ENCODE results near the gene SH3BGR. TPM values are rescaled to one million over a fixed set of nuclear protein-coding genes. Genes with fewer than 3 reads are reported as not detected.

The SH3BGR gene
- total RNA-seq, 2 donors from 2014 or later: 1.0 TPM; not detected in 1

GRCh38 chr21:39523915-39524314 is 72.1 kb downstream of the SH3BGR start:
- Histone ChIP-seq H3K27ac (no peak overlapping the region), H3K9me3 (no peaks in the 10 kb centered on the region), H3K4me1 (peaks cover 64% of the 10 kb centered on the region), H3K36me3 (replicated peaks in 1 of 2; ENCODE audit: insufficient read depth in 1 of 2, low read depth in 2 of 2) (no peaks in the 10 kb centered on the region), H3K4me3 (no peak overlapping the region), H3K27me3 (no peaks in the 10 kb centered on the region)
- 38 to 43% methylated on average over 1 of the region's 1 CpG for WGBS, 2 donors
- TF ChIP-seq POLR2A (IDR thresholded peaks at IDR 0.05): no peak
- no peak for TF ChIP-seq CTCF (IDR thresholded peaks at IDR 0.05)
- intact Hi-C loops (cut with DNase I): no loop called here
- peak in 1 of 4 donors; percentile 27 for DNase-seq
- no peak for ATAC-seq

GRCh38 chr21:39525129-39525528 is 73.4 kb downstream of the SH3BGR start:
- Histone ChIP-seq H3K27me3 (no peaks in the 10 kb centered on the region), H3K9me3 (no peaks in the 10 kb centered on the region), H3K4me3 (no peak overlapping the region), H3K4me1 (peaks cover 67% of the 10 kb centered on the region), H3K36me3 (replicated peaks in 1 of 2; ENCODE audit: insufficient read depth in 1 of 2, low read depth in 2 of 2) (no peaks in the 10 kb centered on the region), H3K27ac (no peak overlapping the region)
- no peak for DNase-seq
- ATAC-seq: no peak
- intact Hi-C loops (cut with DNase I): loop anchor here (5.0 kb wide), 1 partner anchor 187 kb away; no protein-coding TSS in a partner anchor
- TF ChIP-seq CTCF (IDR thresholded peaks at IDR 0.05) (no peak), POLR2A (IDR thresholded peaks at IDR 0.05) (no peak)
- 6 to 9% methylated on average over 3 of the region's 3 CpGs for WGBS, 2 donors

- Histone ChIP-seq H3K27ac (no peak overlapping the region), H3K9me3 (no peaks in the 10 kb centered on the region), H3K4me3 (no peak overlapping the region), H3K4me1 (peaks cover 67% of the 10 kb centered on the region), H3K36me3 (replicated peaks in 1 of 2; ENCODE audit: insufficient read depth in 1 of 2, low read depth in 2 of 2) (no peaks in the 10 kb centered on the region), H3K27me3 (no peaks in the 10 kb centered on the region)
- TF ChIP-seq POLR2A (IDR thresholded peaks at IDR 0.05) (no peak), CTCF (IDR thresholded peaks at IDR 0.05) (no peak)
- 90 to 99% methylated on average over 9 to 12 of the region's 12 CpGs for WGBS, 2 donors
- intact Hi-C loops (cut with DNase I): loop anchor here (5.0 kb wide), 1 partner anchor 187 kb away; no protein-coding TSS in a partner anchor
- DNase-seq: no peak
- ATAC-seq: no peak
Observed at GRCh38 chr21:39525601-39526000, 73.8 kb downstream of the SH3BGR start.

GRCh38 chr21:39527067-39527595 is 75.4 kb downstream of the SH3BGR start:
- no peak overlapping the region for H3K4me3 ChIP-seq
- H3K27me3 ChIP-seq: no peaks in the 10 kb centered on the region
- DNase-seq: peak in 1 of 4 donors; percentile 7
- no peaks in the 10 kb centered on the region for H3K36me3 ChIP-seq (replicated peaks in 1 of 2; ENCODE audit: insufficient read depth in 1 of 2, low read depth in 2 of 2)
- TF ChIP-seq POLR2A (IDR thresholded peaks at IDR 0.05) (no peak), CTCF (IDR thresholded peaks at IDR 0.05) (no peak)
- WGBS, 2 donors: 15 to 37% methylated on average over 4 to 5 of the region's 5 CpGs
- H3K9me3 ChIP-seq: no peaks in the 10 kb centered on the region
- H3K27ac ChIP-seq: peak overlapping the region in 3 of 4 donors; percentile 65 to 81 (median 73)
- H3K4me1 ChIP-seq: peaks cover 67% of the 10 kb centered on the region
- intact Hi-C loops (cut with DNase I): loop anchor here (5.0 kb wide), 1 partner anchor 185 kb away; no protein-coding TSS in a partner anchor
- no peak for ATAC-seq

Measured in body of pancreas (tissue), 4 donors.